ENCODE data around the gene NOP58.
A peak's percentile ranks its signal among the peaks of the same experiment; 100 is the strongest.
"Not testable (repeated sequence)": the region's sequence is repeated elsewhere in the genome, so short reads cannot be mapped to it uniquely, and the experiment has no call there.

NOP58 gene
- long read RNA-seq, donor 1, transcript NOP58-206 (4 exons, 599 nt), result major isoform, 17 of 85 reads
- long read RNA-seq, donor 1, partial matches to known transcripts, result 61 of 85 reads
- long read RNA-seq, donor 1, other reads (novel, unspliced or antisense), result 0 of 85 reads
- long read RNA-seq, donor 2, partial matches to known transcripts, result 12 of 24 reads
- long read RNA-seq, donor 2, other reads (novel, unspliced or antisense), result 0 of 24 reads
- long read RNA-seq, donor 3, partial matches to known transcripts, result 11 of 14 reads
- long read RNA-seq, donor 3, other reads (novel, unspliced or antisense), result 0 of 14 reads
- long read RNA-seq, donor 4, transcript NOP58-210 (2 exons, 793 nt), result minor isoform, 9 of 96 reads
- long read RNA-seq, donor 4, transcript NOP58-206 (4 exons, 599 nt), result major isoform, 13 of 96 reads
- long read RNA-seq, donor 4, partial matches to known transcripts, result 71 of 96 reads
- long read RNA-seq, donor 4, other reads (novel, unspliced or antisense), result 0 of 96 reads
- long read RNA-seq, donor 5, transcript NOP58-201 (15 exons, 2,046 nt), result minor isoform, 6 of 91 reads
- long read RNA-seq, donor 5, transcript NOP58-206 (4 exons, 599 nt), result major isoform, 14 of 91 reads
- long read RNA-seq, donor 5, partial matches to known transcripts, result 68 of 91 reads
- long read RNA-seq, donor 5, other reads (novel, unspliced or antisense), result 0 of 91 reads
- long read RNA-seq, donor 6, transcript NOP58-206 (4 exons, 599 nt), result major isoform, 5 of 31 reads
- long read RNA-seq, donor 6, partial matches to known transcripts, result 23 of 31 reads
- long read RNA-seq, donor 6, other reads (novel, unspliced or antisense), result 0 of 31 reads
- long read RNA-seq, donor 7, transcript NOP58-206 (4 exons, 599 nt), result major isoform, 8 of 66 reads
- long read RNA-seq, donor 7, partial matches to known transcripts, result 55 of 66 reads
- long read RNA-seq, donor 7, other reads (novel, unspliced or antisense), result 0 of 66 reads
- long read RNA-seq, donor 8, transcript NOP58-206 (4 exons, 599 nt), result major isoform, 14 of 46 reads
- long read RNA-seq, donor 8, partial matches to known transcripts, result 29 of 46 reads
- long read RNA-seq, donor 8, other reads (novel, unspliced or antisense), result 0 of 46 reads

GRCh38 chr2:202265467-202266277, at the start of gene NOP58:
TSS of gene NOP58 (plus strand) at chr2:202265763. CDS start at chr2:202265942, 179 bp downstream.
- DNase-seq, result peak; percentile 94

- no peak for DNase-seq
These were observed 43.7 kb upstream of the NOP58 start for GRCh38 chr2:202221873-202222272.

GRCh38 chr2:202237787-202238233, 27.8 kb upstream of the NOP58 start:
- DNase-seq, result peak; percentile 78

- DNase-seq, result peak; percentile 95
These were observed 27.0 kb upstream of the NOP58 start, which contains the start of gene SUMO1 for GRCh38 chr2:202238234-202239197. TSS of gene SUMO1 (minus strand) at chr2:202238597. CDS start at chr2:202238451, 146 bp downstream.

- not testable (repeated sequence) for DNase-seq
These were observed 17.9 kb upstream of the NOP58 start for GRCh38 chr2:202247710-202248109.

GRCh38 chr2:202249521-202250253, 15.9 kb upstream of the NOP58 start:
- peak; percentile 15 for DNase-seq

- DNase-seq, result no peak
These were observed 14.1 kb upstream of the NOP58 start for GRCh38 chr2:202251494-202251893.

- no peak for DNase-seq
These were observed 4.0 kb upstream of the NOP58 start for GRCh38 chr2:202261531-202261930.

- DNase-seq, result no peak
These were observed 1.9 kb downstream of the NOP58 start for GRCh38 chr2:202267495-202267894.

GRCh38 chr2:202269585-202269984, 4.0 kb downstream of the NOP58 start:
- no peak for DNase-seq

- DNase-seq, result no peak
These were observed 4.9 kb downstream of the NOP58 start for GRCh38 chr2:202270487-202270886.

- DNase-seq, result not testable (repeated sequence)
These were observed 10.6 kb downstream of the NOP58 start for GRCh38 chr2:202276078-202276720.

GRCh38 chr2:202278036-202278760, 12.6 kb downstream of the NOP58 start:
- no peak for DNase-seq

GRCh38 chr2:202278944-202279343, 13.4 kb downstream of the NOP58 start:
- DNase-seq, result no peak

- no peak for DNase-seq
These were observed 21.0 kb downstream of the NOP58 start for GRCh38 chr2:202286595-202286994.

- DNase-seq, result no peak
These were observed 24.0 kb downstream of the NOP58 start for GRCh38 chr2:202289394-202290204.

- no peak for DNase-seq
These were observed 24.8 kb downstream of the NOP58 start for GRCh38 chr2:202290316-202290715.

All from right kidney (tissue), 9 donors.